Stimulated activated CD4-positive, alpha-beta T cell treated with anti-CD3 and anti-CD28 coated beads, Interleukin-15, amount 100 ng/mL, for 48 hours (primary cell): Measurements from ENCODE around the gene CNTNAP2.
"Not testable (repeated sequence)": the region's sequence is repeated elsewhere in the genome, so short reads cannot be mapped to it uniquely, and the experiment has no call there.

Source experiments
- DNase-seq, 2 donors: peaks; one replicate each; pipeline ENCODE4 v3.0.0-alpha.2; 2020; ENCODE audit warnings: low read depth in 2 of 2

CNTNAP2 gene

DNA sequence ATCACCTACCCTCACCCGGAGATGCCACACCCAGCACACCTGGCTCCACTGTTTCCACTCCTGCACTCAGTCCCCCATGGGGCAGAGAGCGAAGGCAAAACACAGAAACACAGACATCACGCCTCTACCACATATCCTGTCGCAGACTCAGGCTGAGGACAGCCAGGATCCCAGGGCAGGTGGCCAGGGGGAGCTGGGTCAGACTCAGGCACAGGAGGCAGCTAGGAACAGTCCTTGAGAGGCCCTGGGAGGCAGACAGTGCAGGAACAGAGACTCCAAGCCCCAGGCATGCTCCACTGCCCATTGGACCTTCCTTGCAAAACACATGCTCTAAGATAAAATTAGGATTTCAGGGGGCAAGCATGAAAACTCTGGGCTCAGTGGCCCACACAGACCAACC, 2319.5 kb downstream of the CNTNAP2 start:
- no peak for DNase-seq

DNA sequence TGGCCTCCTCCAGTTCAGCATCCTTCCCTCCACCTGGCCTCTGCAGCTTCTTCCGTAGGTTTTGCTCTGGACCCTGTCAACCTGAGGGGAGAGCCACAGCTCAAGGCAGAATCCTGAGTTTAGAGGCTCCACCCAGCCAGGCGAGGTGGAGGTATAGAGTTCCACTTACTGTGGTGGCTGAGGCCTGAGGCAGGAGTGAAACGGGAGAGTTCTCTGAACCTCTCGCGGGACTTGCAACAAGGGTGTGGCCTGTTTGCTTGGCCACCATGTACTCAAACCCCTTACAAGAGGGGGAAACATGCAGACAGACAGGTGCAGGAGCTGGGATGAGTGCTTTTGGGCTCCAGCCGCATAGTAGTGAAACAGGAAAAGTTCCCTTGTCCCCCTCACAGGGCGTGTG, 2320.0 kb downstream of the CNTNAP2 start:
- DNase-seq = no peak

DNA sequence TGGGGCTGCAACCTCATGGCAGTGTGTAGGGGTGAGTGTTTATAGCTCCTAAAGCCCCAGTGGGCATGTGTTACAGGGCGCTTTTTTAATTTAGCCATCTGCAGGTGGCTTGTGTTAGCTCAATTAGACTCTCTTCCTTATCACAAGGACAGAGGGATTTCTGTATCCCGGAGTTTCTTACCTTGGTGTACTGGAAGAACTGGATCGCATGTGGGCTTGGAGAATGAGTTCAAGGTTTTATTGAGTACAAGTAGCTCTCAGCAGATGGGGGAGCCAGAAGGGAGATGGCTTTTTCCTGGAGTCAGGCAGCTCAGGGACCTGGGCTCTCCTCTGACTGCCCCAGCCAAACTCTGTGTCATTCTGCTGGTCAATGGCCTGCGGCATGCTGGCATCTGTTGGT, 2320.4 kb downstream of the CNTNAP2 start:
- DNase-seq = no peak

DNA sequence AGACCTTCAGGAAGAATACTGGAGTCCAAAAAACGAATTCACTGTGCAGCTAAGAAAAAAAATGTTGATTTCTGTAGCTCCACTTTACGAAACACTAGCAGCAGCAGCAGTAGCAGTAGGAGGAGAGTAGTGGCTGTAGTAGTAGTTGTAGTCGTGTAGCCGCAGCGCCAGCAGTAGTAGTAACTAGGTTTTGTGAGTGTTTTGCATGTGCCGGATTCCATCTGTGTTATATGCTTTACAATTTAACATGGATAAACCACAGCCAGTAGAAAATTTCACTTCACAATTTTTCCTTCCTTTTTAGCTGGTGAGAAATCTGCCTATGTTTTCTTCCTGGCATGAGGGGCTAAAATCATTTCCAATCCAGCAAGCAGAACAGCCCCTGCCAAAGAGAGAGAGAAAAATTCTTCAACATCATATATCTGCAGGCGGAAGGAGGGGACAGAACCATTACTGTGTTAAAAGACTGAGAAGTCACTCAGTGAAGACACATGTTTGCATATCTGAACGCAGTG, 2325.6 kb downstream of the CNTNAP2 start:
- no peak for DNase-seq

DNA sequence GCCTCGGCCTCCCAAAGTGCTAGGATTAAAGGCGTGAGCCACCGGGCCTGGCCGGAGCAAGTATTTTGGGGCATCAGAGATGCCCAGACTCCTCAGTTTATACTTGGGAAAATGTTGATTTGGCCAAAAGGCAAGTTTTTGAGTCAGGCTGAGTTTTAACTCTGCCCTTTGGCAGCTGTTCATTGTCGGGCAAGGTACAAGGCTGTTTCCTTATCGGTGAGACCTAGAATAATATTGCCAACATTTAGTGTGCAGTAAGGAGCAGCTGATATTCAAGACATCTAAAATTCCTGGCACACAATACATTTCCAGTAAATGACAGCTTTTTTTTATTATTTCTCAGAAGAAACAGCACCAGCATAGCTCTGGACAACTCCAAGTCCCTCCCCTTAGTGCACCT, 2326.3 kb downstream of the CNTNAP2 start:
- DNase-seq = no peak

DNA sequence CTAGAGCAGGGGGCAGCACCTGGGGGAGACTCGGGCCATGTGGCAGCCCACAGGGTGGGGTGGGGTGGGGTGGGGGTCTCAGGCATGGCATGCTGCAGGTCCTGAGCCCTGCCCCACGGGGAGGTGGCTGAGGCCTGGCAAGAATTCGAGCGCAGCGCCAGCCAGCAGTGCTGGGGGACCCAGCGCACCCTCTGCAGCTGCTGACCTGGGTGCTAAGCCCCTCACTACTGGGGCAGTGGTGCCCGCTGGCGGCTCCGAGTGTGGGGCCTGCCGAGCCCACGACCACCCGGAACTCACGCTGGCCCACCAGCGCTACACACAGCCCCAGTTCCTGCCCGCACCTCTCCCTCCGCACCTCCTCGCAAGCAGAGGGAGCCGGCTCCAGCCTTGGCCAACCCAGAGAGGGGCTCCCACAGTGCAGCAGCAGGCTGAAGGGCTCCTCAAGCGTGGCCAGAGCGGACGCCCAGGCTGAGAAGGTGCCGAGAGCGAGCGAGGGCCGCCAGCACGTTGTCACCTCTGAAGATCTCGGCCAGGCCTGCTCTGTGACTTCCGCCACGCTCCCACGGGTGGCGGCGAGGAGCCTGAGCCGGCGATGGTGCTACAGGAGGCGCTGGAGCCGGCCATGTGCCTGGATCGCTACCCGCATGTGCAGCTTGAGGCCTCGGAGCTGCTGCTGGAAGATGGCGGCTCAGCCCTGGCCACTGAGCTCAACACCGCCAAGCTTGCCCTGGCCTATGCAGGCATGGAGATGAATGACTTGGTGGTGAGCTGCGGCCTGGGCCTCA, 2328.9 kb downstream of the CNTNAP2 start:
- DNase-seq = no peak

DNA sequence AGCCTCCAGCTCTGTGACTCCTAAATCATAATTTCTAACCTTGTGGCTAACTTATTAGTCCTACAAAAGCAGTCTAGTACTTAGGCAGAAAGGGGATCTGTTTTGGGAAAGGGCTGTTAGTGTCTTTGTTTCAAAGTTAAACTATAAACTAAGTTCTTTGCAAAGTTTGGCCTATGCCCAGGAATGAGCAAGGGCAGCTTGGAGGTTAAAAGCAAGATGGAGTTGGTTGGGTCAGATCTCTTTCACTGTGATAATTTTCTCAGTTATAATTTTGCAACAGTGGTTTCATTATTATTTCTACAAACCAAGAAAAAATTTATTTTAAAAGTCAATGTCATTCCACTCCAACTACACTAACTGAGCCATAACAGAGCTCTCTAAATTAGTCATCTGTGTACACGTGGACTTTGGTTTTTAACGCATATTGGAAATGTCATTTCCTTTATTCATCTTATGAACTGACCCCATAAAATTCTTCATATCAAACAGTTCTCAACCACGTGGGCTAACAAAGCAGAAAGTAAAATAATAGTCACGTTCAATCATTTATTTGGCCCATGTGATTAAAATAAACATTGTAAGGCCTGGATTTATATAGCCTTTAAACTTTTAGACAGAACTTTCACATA, 2330.7 kb downstream of the CNTNAP2 start:
- no peak for DNase-seq

DNA sequence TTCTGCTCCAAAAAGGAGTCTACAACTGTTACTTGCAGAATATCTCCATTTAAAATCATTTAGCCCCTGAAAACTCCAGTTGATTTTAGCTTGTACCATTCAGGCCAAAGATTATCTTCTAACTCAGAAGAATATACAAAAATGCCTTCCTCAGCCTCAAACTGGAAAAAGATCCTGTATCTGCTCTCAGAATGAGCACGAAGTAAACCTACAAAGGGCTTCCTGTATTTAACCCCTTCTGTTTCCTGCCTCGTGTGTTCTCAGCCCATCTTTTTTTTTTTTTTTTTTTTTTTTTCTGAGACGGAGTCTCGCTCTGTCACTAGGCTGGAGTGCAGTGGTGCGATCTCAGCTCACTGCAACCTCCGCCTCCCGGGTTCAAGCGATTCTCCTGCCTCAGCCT, 2334.9 kb downstream of the CNTNAP2 start:
- not testable (repeated sequence) for DNase-seq

DNA sequence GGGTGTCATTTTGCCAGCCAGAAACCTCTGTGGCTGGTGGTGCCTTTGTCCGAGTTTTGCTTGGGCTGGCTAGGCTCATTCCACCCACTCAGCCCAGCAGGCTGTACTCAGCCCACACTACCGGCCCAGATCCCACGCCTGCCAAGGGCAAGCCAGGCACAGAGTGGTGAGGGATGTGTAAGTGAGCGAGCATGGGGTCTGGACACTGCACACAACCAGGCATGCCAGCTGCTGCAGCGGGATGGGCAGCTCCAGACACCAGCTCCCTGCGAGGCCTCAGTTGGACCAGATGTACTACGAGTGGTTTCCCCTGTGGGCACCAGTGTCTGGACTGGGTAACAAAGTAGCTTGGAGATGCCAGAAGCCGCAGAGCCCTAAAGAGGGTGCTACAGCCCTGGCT, 2339.8 kb downstream of the CNTNAP2 start:
- DNase-seq = no peak

DNA sequence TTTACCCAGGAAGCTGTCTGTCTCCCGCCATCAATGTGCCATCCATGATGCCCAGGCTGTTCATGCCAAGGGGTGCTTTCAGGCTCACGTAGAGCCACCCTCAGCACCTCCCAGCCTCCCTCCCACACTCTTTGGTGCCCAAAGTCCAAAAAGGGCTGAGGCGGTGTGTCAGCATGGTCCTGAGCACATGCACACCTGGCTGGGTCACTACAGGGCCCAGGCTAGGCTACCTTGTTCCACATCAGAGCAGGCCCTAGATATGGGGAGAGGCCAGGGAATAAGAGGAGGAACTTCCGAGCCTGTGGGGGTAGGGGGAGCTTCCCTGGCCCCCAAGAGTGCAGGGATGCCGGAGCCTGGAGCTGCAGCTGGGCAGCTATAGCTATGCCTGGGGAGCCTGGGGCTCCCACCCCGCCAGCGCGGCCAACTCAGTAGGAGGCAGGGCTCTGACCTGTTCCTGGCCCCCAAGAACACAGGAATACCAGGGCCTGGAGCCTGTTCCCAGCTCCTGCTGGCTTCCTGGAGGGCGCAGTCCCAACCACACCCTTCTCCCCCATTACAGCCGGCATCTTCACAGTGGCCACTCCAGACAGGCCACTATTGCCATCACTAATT, 2340.8 kb downstream of the CNTNAP2 start:
- no peak for DNase-seq

DNA sequence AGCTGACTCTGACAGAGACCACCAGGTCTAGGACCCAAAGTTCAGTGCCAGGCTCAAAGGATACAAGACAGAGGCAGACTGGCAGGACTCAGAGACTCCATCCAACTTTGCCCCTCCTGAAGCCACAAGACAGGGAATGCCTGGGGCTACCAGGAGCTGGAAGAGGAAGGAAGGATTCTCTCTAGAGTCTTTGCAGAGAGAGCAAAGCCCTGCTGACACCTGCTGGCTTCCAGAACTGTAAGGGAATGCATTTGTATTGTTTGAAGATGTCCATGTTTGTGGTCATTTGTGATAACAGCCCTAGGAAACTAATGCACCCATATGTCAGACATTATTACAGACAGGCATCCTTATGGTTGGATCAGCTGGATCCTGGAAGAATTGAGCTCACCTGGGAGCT, 2341.7 kb downstream of the CNTNAP2 start:
- no peak for DNase-seq

DNA sequence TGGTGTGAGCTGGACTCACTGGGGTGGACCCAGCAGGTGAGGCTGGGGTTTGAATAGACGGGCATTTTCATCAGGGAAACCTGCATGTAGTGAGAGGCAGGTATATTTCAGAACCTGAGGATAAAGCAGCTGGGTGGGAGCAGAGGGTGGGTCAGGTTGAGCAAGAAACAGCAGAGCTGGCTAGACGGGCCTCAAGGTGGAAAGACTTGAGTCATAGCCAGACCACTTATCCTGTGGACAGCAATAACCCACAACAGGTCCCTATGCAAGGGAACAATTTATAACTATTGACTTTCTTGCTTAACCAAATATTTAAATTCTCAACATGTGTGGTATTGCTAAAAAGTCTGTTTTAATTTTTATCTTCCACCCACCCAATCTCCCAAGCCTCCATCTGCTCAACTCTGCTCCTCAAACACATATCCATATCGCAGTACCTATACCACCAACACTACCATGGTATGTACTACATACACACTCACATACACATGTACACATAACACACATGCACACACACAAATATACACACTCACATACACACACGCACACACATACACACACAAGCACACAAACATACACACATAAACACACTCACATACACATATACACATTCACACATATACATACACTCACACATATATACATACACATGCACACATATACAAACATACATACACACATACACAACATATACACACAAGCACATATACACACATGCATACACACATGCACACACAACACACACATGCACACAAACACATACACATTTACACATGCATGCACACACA, 2345.0 kb downstream of the CNTNAP2 start:
- DNase-seq = no peak

DNA sequence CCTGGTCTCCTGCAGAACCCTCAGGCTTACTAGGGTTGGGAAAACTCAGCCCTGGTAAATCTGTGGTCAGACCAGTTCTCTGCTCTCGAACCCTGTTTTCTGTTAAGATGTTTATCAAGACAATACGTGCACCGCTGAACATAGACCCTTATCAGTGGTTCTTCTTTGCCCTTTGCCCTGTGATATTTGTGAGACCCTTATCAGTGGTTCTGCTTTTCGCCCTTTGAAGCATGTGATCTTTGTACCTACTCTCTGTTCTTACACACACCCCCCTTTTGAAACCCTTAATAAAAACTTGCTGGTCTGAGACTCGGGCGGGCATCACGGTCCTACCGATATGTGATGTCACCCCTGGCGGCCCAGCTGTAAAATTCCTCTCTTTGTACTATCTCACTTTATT, 2346.2 kb downstream of the CNTNAP2 start:
- DNase-seq = not testable (repeated sequence)

DNA sequence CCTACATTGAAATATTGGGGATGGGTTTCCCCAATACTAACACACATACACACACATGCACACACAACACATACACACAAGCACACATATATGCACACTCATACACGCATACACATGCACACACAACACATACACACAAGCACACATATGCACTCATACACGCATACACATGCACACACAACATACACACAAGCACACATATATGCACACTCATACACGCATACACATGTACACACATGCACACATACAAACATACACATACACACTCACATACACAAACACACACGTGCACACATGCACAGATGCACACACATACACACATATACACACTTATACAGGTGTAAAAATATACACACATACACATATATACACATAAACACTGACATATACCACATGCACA, 2346.6 kb downstream of the CNTNAP2 start:
- no peak for DNase-seq

DNA sequence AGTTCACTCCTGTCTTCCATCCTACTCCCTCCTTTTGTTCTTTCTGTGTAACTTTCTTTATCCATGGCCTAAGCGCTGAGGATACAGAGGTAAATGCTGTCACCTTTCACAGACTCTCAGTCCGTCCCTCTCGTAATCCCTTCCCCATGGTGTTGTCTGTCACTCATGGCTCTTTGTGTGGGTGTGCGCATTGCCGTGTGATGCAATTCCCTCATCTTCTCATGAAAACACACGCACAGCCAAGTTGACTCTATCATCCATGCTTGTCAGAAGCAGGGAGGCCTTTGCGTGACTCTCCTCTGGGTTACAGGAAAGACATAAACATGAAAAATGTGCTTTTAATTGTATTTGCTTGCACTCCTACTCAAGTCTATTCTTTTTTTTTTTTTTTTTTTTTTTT, 2348.3 kb downstream of the CNTNAP2 start:
- no peak for DNase-seq

DNA sequence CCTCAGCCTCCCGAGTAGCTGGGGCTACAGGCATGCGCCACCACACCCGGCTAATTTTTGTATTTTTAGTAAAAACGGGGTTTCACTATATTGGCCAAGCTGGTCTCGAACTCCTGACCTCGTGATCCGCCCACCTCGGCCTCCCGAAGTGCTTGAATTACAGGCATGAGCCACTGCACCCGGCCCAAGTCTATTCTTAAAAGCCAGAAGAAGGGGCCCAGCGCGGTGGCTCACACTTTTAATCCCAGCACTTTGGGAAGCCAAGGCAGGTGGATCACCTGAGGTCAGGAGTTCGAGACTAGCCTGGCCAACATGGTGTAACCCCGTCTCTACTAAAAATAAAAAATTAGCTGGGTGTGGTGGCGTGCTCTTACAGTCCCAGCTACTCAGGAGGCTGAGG, 2348.8 kb downstream of the CNTNAP2 start:
- DNase-seq = not testable (repeated sequence)

DNA sequence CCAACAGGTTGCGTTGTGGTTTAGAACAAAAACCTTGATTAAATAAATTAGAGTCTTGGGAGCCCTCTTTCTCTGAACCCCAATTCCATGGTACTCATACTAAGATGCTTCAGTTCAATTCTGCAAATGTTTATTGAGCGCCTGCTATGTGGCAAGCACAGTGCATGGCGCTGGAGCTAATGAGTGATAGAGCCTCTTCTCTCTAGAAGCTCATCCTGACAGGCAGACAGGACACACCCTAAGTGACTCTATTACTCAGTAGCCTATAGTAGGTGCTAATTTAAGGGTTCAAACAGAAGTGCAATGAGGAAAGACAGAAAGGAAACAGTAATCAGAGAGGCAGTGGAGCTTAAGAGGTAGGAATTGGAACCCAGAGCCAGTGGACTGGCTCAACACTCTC, 2349.5 kb downstream of the CNTNAP2 start:
- no peak for DNase-seq

DNA sequence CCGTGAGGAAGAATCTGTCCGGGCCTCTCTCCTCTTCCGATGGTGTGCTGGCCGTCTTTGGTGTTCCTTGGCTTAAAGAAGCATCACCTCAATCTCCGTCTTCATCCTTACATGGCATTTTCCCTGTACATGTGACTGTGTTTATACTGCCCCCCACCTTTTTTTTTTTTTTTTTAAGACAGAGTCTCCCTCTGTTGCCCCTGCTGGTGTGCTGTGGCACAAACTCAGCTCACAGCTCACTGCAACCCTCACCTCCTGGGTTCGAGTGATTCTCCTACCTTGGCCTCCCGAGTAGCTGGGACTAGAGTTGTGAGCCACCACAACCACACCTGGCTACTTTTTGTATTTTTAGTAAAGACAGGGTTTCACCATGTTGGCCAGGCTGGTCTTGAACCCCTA, 2352.1 kb downstream of the CNTNAP2 start:
- DNase-seq = no peak
